Measurements from ENCODE around the gene ADAMTS16. TPM values are rescaled to one million over a fixed set of nuclear protein-coding genes. Genes with fewer than 3 reads are reported as not detected.

ADAMTS16 gene
- total RNA-seq, 1 experiment from 2014 or later: 0.11 TPM

GRCh38 chr5:5105531-5105930 lies 34.6 kb upstream of the ADAMTS16 start:
- Mint-ChIP-seq H3K27ac (ENCODE audit: unreplicated experiment) (no peak overlapping the region), H3K4me1 (ENCODE audit: low read depth, unreplicated experiment) (no peaks in the 10 kb centered on the region), H3K27me3 (ENCODE audit: insufficient read depth, unreplicated experiment) (no peaks in the 10 kb centered on the region), H3K36me3 (ENCODE audit: insufficient read depth, unreplicated experiment) (no peaks in the 10 kb centered on the region), H3K9me3 (ENCODE audit: unreplicated experiment) (peaks cover 8% of the 10 kb centered on the region), H3K4me3 (ENCODE audit: unreplicated experiment) (no peak overlapping the region)
- Histone ChIP-seq H3K4me3 (ENCODE audit: low read depth, low read length) (no peak overlapping the region), H3K4me1 (no peaks in the 10 kb centered on the region), H3K36me3 (ENCODE audit: control insufficient read depth, insufficient read depth, low read length) (no peaks in the 10 kb centered on the region), H3K27me3 (replicated peaks; ENCODE audit: control insufficient read depth, insufficient read depth, low read length) (no peaks in the 10 kb centered on the region), H3K9me3 (no peaks in the 10 kb centered on the region)
- intact Hi-C loops (cut with micrococcal nuclease; ENCODE audit: unreplicated experiment): no loop called here
- ChIA-PET CTCF (interaction anchor here (0.6 kb wide), 1 partner anchor 31 kb away, joined by 3 read pairs; no protein-coding TSS in a partner anchor), POLR2A (no interaction called here)
- DNase-seq: no peak
- TF ChIP-seq CTCF (IDR thresholded peaks at IDR 0.05; ENCODE audit: insufficient read depth in 1 of 2, low read depth in 1 of 2, low read length in 1 of 2, severe bottlenecking in 1 of 2, unreplicated experiment in 1 of 2): no peak
- BruUV-seq (replicated peaks): no TSS peak

- intact Hi-C loops (cut with micrococcal nuclease; ENCODE audit: unreplicated experiment): no loop called here
- no TSS peak for BruUV-seq (replicated peaks)
- ChIA-PET CTCF (no interaction called here), POLR2A (no interaction called here)
- H3K36me3 Mint-ChIP-seq (ENCODE audit: insufficient read depth, unreplicated experiment): no peaks in the 10 kb centered on the region
- H3K27me3 Mint-ChIP-seq (ENCODE audit: insufficient read depth, unreplicated experiment): no peaks in the 10 kb centered on the region
- no peak overlapping the region for H3K27ac Mint-ChIP-seq (ENCODE audit: unreplicated experiment)
- no peaks in the 10 kb centered on the region for H3K36me3 ChIP-seq (ENCODE audit: control insufficient read depth, insufficient read depth, low read length)
- H3K4me1 ChIP-seq: no peaks in the 10 kb centered on the region
- no peaks in the 10 kb centered on the region for H3K9me3 ChIP-seq
- peaks cover 32% of the 10 kb centered on the region for H3K9me3 Mint-ChIP-seq (ENCODE audit: unreplicated experiment)
- H3K4me3 Mint-ChIP-seq (ENCODE audit: unreplicated experiment): no peak overlapping the region
- no peaks in the 10 kb centered on the region for H3K4me1 Mint-ChIP-seq (ENCODE audit: low read depth, unreplicated experiment)
- no peak overlapping the region for H3K4me3 ChIP-seq (ENCODE audit: low read depth, low read length)
- DNase-seq: no peak
- TF ChIP-seq CTCF (IDR thresholded peaks at IDR 0.05; ENCODE audit: insufficient read depth in 1 of 2, low read depth in 1 of 2, low read length in 1 of 2, severe bottlenecking in 1 of 2, unreplicated experiment in 1 of 2): no peak
- H3K27me3 ChIP-seq (replicated peaks; ENCODE audit: control insufficient read depth, insufficient read depth, low read length): no peaks in the 10 kb centered on the region
These were observed 23.2 kb upstream of the ADAMTS16 start for GRCh38 chr5:5116956-5117355.

GRCh38 chr5:5122776-5123175 lies 17.4 kb upstream of the ADAMTS16 start:
- no peak for TF ChIP-seq CTCF (IDR thresholded peaks at IDR 0.05; ENCODE audit: insufficient read depth in 1 of 2, low read depth in 1 of 2, low read length in 1 of 2, severe bottlenecking in 1 of 2, unreplicated experiment in 1 of 2)
- Mint-ChIP-seq H3K27ac (ENCODE audit: unreplicated experiment) (no peak overlapping the region), H3K27me3 (ENCODE audit: insufficient read depth, unreplicated experiment) (no peaks in the 10 kb centered on the region), H3K36me3 (ENCODE audit: insufficient read depth, unreplicated experiment) (no peaks in the 10 kb centered on the region), H3K9me3 (ENCODE audit: unreplicated experiment) (peaks cover 19% of the 10 kb centered on the region), H3K4me3 (ENCODE audit: unreplicated experiment) (no peak overlapping the region), H3K4me1 (ENCODE audit: low read depth, unreplicated experiment) (no peaks in the 10 kb centered on the region)
- no TSS peak for BruUV-seq (replicated peaks)
- no peaks in the 10 kb centered on the region for H3K4me1 ChIP-seq
- ChIA-PET POLR2A (no interaction called here), CTCF (no interaction called here)
- H3K27me3 ChIP-seq (replicated peaks; ENCODE audit: control insufficient read depth, insufficient read depth, low read length): no peaks in the 10 kb centered on the region
- no peaks in the 10 kb centered on the region for H3K36me3 ChIP-seq (ENCODE audit: control insufficient read depth, insufficient read depth, low read length)
- no peak for DNase-seq
- no peak overlapping the region for H3K4me3 ChIP-seq (ENCODE audit: low read depth, low read length)
- H3K9me3 ChIP-seq: no peaks in the 10 kb centered on the region
- intact Hi-C loops (cut with micrococcal nuclease; ENCODE audit: unreplicated experiment): no loop called here

All from Caco-2 (cell line).